HG03378 (cell line): ENCODE data around the gene NXN.
"Not testable (repeated sequence)": the region's sequence is repeated elsewhere in the genome, so short reads cannot be mapped to it uniquely, and the experiment has no call there.

Experiments
- ATAC-seq: cut with Tn5 transposase; IDR thresholded peaks from one replicate; pipeline ENCODE4 v1.9.1; 2021; ENCODE audit warnings: mild to moderate bottlenecking, moderate library complexity; ENCODE audit not compliant: unreplicated experiment

The NXN gene

GRCh38 chr17:838486-838885 is 141.1 kb downstream of the NXN start:
- no peak for ATAC-seq

- no peak for ATAC-seq
Observed at GRCh38 chr17:836151-836550, 143.4 kb downstream of the NXN start.

DNA sequence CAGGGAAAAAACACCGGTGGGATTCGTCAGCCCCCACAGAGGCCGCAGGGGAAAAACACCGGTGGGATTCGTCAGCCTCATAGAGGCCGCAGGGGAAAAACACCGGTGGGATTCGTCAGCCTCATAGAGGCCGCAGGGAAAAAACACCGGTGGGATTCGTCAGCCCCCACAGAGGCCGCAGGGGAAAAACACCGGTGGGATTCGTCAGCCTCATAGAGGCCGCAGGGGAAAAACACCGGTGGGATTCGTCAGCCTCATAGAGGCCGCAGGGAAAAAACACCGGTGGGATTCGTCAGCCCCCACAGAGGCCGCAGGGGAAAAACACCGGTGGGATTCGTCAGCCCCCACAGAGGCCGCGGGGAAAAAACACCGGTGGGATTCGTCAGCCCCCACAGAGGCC is 143.9 kb downstream of the NXN start:
- ATAC-seq: not testable (repeated sequence)

DNA sequence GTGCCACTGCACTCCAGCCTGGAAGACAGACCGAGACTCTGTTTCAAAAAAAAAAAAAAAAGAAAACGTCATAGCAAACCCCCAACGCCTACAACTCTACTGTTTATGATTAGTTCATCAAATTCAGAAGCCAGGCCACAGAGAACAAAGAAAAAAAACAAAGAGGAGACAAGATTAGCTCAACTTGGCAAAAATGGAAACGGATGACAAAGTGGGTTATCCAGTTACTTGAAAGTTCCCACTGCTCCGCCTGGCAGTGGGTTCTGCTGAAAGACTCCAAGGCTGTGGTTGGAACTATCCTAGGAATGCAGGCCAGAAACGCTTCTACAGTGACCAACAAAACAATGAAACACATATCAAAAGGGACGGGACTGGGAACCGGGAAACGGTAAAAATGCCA is 144.3 kb downstream of the NXN start:
- ATAC-seq: no peak

DNA sequence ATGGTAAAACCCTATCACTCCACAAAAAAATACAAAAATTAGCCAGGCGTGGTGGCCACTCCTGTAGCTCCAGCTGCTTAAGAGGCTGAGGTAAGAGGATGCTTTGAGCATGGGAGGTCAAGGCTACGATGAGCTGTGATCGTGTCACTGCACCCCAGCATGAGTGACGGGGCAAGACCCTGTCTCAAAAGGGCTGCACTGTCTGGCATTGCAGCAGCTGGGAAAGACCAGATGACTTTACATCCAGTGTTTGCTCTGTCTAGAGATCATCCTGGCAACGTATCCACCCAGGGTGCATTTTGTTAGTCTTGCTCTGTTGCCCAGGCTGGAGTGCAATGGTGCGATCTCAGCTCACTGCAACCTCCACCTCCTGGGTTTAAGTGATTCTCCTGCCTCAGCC is 145.4 kb downstream of the NXN start:
- no peak for ATAC-seq

DNA sequence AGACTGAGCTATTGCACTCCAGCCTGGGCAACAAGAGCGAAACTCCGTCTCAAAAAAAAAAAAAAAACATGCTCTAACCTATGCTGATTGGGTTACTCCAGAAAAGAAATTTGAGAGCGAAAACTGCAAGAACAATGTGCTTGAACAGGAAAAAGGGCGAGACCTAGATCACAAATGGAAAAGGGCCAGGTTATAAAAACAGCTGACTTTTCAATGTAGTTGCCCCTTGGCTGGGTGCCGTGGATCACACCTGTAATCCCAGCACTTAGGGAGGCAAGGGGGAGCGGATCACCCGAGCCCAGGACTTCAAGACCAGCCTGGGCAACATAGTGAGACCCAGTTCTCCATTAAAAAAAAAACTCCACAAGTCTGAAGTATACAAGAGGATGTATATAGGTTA is 148.6 kb downstream of the NXN start:
- ATAC-seq: no peak

- ATAC-seq: no peak
Observed at GRCh38 chr17:830381-830780, 149.2 kb downstream of the NXN start.

DNA sequence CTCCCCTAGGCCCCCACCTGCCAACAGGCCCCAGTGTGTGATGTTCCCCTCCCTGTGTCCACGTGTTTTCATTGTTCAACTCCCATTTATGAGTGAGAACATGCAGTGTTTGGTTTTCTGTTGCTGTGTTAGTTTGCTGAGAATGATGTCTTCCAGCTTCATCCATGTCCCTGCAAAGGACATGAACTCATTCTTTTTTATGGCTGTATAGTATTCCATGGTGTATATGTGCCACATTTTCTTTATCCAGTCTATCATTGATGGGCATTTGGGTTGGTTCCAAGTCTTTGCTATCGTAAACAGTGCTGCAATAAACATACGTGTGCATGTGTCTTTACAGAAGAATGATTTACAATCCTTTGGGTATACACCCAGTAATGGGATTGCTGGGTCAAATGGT is 150.0 kb downstream of the NXN start:
- not testable (repeated sequence) for ATAC-seq

- ATAC-seq: no peak
Observed at GRCh38 chr17:828761-829160, 150.8 kb downstream of the NXN start.

- no peak for ATAC-seq
Observed at GRCh38 chr17:826778-827177, 152.8 kb downstream of the NXN start.

DNA sequence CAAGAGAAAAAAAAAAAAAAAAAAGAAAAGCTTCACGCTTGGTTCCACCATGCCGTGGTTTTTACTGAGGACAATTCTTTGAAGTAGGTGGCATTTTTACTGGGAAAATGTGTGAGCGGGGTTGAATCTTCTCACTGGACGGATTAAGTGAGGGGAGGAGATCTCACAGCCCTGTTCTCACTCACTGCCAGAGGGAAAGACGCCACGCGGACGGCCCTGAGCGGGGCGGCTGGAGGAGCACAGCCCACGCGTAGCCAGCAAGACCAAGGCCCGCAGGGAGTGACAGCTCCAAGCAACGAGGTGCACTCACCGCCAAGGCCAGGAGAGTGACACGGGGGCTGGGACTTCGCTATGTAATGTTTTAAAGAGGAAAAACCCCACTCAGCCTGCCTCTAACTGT is 154.4 kb downstream of the NXN start:
- no peak for ATAC-seq

DNA sequence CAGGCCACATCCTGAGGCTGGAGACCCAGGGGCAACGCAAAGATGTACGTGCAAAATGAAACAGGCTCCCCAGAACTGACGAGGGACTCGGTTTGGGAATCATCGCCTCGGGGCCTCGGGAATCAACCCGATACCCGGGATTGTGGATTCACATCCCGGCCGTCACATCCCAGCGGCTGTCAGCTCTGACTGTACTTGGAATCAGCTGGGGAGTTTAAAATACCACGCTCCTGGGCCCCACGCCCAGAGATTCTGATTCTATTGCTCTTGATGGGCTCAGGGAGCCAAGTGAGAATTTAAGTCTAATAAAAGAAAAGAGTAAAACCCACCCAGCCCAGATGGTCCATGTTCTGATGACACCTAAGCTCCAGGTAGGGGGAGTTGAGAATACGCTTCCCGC is 155.2 kb downstream of the NXN start:
- no peak for ATAC-seq

DNA sequence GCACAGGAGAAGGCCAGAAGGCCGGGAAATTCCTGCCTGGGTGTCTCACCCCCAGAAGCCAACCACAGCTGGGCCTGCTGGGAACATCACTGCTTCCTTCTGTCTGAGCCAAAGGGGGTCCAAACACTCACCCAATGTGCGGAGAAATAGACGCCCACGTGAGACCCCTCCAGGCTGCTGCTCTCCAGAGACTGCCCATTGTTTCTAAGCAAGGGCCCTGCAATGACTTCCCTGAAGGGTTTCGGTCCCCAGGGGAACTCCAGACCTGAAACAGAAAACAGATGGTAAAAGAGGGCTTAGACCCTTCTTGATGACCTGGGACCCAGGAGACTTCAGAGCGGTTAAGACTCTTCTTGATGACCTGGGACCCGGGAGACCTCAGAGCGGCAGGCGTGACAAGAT is 156.1 kb downstream of the NXN start:
- no peak for ATAC-seq

- ATAC-seq: no peak
Observed at GRCh38 chr17:819251-819650, 160.3 kb downstream of the NXN start.

- no peak for ATAC-seq
Observed at GRCh38 chr17:814371-814770, 165.2 kb downstream of the NXN start.

DNA sequence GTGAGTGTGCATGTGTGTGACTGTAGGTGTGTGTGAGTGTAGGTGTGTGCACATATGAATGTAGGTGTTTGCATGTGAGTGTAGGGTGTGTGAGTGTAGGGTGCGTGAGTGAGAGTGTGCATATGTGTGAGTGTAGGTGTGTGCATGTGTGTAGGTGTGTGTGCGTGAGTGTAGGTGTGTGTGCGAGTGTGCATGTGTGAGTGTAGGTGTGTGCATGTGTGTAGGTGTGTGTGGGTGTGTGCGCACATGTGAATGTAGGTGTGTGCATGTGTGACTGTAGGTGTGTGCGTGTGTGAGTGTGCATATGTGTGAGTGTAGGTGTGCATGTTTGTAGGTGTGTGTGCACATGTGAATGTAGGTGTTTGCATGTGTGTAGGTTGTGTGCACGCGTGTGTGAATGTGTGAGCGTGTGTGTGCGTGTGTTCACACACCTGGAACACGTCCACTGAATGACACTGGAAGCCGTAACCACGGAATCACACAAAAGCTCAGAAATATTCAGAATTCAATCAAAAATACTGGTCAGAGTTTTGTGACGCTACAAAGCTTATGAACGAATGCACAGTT is 166.9 kb downstream of the NXN start:
- no peak for ATAC-seq

DNA sequence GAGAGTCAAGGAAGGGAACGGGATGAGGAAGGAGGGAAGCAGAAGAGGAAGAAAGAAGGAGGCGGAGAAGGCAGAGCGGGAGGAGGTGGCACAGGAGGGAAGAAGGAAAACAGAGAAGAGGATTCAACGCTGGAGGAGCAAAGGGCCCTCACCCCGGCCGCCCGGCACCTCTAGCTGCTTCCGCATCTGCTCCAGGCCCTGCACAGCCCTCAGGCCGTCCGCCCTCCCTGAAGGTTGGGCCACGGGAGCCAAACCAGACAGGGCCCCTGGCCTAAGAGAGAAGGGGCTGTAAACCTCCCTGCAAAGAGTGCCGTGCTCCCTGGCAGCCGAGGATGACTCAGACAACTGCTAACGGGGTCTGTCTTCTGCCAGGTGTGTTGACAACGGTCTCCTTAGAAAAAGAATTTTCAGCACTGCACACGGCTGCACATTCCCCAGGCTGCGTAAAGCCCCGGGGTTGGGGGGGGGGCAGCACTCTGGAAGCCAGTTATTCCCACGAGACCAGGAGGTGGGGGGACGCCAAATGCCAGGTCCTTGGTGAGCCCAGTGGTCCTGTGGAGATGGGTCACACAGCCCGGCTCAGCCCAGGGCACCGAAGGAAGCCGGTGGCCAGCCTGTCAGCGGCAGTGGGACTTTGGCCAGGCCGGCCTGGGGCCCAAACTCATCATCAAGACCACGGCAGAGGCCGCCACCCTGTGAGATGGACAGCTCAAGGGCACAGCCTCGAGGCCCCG is 168.4 kb downstream of the NXN start:
- no peak for ATAC-seq

GRCh38 chr17:807523-808294 is 171.9 kb downstream of the NXN start:
- no peak for ATAC-seq

DNA sequence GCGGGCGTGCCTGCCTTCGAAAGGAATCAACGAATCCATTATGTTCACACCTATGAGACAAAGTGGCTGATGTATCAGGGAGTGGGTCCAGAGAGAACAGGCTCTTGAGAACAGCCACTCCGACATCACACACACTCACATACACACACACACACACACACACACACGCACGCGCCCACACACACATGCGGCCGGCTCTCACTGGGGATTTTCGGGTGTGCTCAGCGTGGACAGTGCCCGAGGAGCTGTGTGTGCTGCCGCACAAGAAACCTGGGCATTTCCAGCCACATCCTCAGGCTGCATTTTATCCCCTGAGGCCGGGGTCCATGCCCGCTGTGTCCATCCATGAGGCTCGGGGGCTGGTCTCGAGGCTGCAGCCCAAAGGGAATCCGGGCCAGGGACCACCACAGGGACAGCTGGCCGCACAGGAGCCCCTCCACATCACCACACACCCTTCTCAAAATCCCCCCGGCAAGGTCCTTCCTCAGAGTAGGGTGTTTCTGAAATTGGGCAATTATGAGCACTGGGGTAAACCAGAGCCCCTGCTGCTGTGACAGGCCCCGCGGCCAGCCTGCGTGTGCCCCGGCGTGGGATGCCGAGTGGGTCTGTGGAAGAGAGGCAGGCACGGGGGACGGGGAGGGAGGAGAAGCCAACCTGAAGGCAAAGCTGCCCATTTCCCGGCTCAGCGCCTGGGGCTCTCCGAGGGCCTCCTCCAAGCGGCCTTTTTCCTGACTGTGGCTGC is 172.6 kb downstream of the NXN start:
- ATAC-seq: no peak

- no peak for ATAC-seq
Observed at GRCh38 chr17:806346-806745, 173.2 kb downstream of the NXN start.

GRCh38 chr17:805886-806285 is 173.7 kb downstream of the NXN start:
- not testable (repeated sequence) for ATAC-seq
